HG02840 (cell line): ENCODE measurements around the gene GMPPB.

Experiments used
- ATAC-seq: cut with Tn5 transposase; IDR thresholded peaks from one replicate; pipeline ENCODE4 v1.9.1; 2021; ENCODE audit warnings: mild to moderate bottlenecking, moderate library complexity, moderate number of reproducible peaks; ENCODE audit not compliant: unreplicated experiment, low FRiP score

GMPPB gene

DNA sequence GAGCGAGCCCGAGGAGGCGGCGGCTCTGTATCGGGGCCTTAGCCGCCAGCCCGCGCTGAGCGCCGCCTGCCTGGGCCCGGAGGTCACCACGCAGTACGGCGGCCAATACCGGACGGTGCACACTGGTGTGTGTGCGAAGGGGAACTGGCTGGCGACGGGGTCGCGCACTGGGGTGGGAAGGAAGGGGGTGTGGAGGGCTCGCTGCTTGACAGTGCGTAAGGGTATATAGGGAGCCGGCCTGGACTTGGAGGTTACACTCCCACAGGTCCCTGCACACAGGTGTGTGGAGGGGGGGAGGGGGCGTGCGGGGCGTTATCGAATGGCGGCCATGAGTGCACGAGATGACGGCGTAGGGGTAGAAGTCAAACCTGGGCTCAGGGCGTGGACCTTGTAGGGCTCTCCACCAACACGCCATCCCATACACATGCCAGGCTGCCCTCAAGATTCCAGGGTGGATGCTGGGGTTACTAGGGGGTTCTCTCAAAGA, 49.2 kb downstream of the GMPPB start:
- ATAC-seq, result peak; percentile 23

DNA sequence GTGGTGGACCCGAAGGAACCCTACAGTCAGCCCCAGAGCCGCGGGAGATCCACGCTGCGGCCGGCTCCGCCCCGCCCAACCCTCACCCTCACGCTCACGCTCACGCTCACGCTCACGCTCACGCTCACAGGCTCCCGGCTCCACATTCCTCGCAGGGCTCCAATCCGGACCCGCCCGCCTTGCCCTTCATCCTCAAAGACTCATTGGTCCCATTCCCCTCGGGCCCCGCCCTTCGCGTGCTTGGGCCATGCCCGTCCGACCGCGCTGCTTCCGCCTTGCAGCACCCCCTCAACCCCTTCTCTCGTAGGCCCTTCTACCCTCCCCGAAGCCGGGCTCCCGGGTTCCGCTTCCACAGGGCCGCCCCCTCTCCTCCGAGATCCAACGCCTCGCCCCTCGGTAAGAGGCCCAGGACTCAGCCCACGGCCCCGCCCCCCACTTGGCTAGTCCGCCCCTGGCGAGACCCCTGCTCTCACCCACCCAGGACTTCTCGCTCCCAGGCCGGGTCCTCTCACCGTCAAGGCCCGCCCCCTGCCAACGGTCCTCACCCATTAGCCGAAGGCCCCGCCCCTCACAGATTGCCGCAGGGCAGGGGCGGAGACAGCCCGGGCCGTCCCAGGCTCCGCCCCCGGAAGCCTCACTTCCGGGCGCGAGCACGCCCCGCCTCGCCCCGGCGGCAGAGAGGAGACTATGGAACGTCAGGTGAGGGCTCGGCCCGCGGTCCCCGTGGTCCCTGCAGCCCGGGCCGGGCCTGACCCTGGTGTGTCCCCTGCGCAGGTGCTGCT, 49.8 kb downstream of the GMPPB start, which contains the start of gene APEH:
APEH (plus strand) TSS at position 637 of the 782 bp plus-strand sequence; CDS start at position 688, 51 bp downstream.
- ATAC-seq, result peak; percentile 77

DNA sequence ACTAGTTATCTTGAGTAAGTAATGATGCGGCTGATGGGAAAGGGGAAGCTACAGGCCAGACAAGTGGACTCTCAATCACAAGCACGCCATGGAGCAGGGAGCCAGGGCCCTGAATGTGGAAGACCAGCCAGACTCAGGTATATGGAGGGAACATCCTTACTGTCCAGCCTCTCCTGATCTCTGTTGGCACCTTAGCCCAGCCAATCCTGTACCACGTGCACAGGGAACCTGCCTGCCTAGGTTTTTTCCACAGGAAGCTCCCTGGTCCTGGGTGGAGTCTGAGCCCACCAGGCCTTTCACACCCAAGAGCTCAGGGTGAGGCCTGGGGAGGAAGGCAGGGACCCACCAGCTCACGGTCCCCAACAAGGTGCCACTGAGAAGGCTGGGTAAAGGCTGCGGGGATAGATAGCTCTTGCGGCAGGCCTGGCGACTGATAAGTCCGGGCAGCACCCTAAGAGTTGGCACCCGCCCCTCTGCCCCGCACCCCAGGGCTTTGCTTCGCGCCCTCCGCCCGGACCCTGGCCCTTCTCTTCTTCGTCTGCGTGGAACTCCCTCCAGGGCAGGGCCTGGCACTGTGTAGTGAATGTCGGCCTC, 50.5 kb downstream of the GMPPB start:
- peak; percentile 0 for ATAC-seq

DNA sequence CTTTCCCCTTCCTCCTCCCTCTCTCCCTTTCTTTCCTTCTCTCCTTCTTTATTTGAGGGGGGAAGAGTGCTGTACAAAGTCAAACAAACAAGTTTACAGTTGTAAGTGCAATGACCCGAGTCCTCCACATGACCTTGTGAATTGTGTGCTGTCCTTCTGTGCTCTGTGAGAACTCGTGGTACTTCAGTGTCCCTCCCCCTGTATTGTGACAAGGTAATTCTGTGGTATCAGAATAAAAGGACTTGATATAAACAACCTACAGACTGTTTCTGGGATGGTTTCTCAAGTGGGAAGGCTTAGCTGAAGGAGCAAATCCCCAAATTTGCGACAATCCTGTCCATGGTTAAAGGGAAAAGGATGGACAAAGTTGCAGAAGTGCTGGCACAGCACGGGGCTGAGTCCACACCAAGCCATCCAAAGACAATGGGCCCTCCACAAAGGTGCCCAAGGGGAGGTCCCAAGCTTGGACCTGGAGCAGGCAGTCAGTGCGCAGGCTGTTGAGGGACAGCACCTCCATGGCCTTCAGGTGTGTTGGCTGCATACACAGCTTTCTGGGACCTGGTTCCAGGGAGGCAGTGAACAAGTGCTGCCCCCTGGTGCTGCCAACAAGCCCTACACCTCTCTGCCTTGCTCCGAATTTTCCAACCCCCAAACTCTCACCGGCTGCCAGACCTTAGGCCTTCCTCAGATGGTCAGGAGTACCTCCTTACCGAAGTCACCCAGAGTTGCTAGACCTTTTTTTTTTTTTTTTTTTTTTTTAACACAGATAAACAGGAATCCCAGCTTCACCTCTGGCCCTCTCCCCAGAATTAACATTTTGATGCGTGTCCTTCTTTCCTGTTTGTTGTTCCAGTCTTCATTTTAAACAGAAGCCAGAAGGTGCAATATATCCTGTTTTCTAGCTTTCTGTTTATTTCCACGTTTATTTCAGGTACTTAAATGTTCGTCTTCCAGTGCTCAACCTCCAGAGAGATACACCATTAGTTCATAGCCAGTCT, 52.2 kb downstream of the GMPPB start:
- no peak for ATAC-seq

DNA sequence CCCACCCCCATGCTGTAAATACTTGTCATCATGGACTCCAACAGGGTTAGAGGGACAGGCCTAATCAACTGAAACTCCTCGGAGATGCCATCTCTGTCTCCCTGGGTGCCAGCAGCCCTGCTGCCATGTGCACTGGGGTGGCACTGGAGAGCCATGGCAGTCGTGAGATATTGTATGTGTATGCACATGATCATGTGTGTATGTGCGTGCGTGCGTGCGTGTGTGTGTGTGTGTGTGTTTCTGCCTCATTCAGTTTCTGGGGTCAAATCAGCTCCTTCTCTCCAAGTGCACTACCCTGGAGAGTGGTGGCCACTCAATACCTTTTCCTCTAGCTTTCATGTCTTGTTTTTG, 52.8 kb downstream of the GMPPB start:
- no peak for ATAC-seq
